Testis (tissue), 5 donors: ENCODE results near the gene DNAJB2. TPM values are rescaled to one million over a fixed set of nuclear protein-coding genes. Genes with fewer than 3 reads are reported as not detected.
A peak's percentile ranks its signal among the peaks of the same experiment; 100 is the strongest.

ENCODE experiments used
- DNase-seq: peaks from one replicate; pipeline ENCODE4 v3.0.0-alpha.2; 2019
- H3K27ac ChIP-seq, 2 donors: fragments of 200-600 bp; sonication (generic); one replicate each; pipeline ENCODE4 v1.5.1; 2019
- H3K27me3 ChIP-seq: fragments of 200-600 bp; sonication (generic); one replicate; pipeline ENCODE4 v1.5.1; 2019
- H3K36me3 ChIP-seq: fragments of 200-600 bp; sonication (generic); one replicate; pipeline ENCODE4 v1.5.1; 2017; ENCODE audit warnings: low read depth; ENCODE audit errors: missing control alignments
- H3K4me1 ChIP-seq: fragments of 200-600 bp; sonication (generic); one replicate; pipeline ENCODE4 v1.5.1; 2019
- H3K4me3 ChIP-seq, 2 donors: fragments of 200-600 bp; sonication (generic); one replicate each; pipeline ENCODE4 v1.5.1; 2017 to 2019
- H3K9me3 ChIP-seq: fragments of 200-600 bp; sonication (generic); one replicate; pipeline ENCODE4 v1.5.1; 2017
- CTCF ChIP-seq, 3 experiments: fragments of 450-650 bp in 2 of 3; fragments of 200-600 bp in 1 of 3; sonication (generic) in 1 of 3; IDR thresholded peaks; one replicate each; pipeline ENCODE4 v1.5.1; 2016 to 2019; ENCODE audit warnings: antibody characterized with exemption in 3 of 3, mild to moderate bottlenecking in 2 of 3, moderate library complexity in 1 of 3
- POLR2A ChIP-seq: fragments of 450-650 bp; IDR thresholded peaks from one replicate; pipeline ENCODE4 v1.6.1; 2017; ENCODE audit warnings: antibody characterized with exemption, mild to moderate bottlenecking, moderate library complexity
- WGBS, 2 donors: methylation state at CpG; one replicate each; pipeline ENCODE4 v1.1.5; 2018; 5-methylcytosine and 5-hydroxymethylcytosine counted together
- intact Hi-C: fragments of 100-400 bp; cut with DNase I; formaldehyde crosslinking; loops from one replicate; pipeline ENCODE4 v1.15.1; 2023; ENCODE audit warnings: low total_unique reads
- long read RNA-seq, 2 donors: transcript quantifications; one replicate each; lab custom pipeline, GENCODE V29; 2026
- polyA plus RNA-seq: library from polyadenylated mRNA; stranded (reverse); fragments of 350-450 nt; fragmentation: Illumina TruSeq; extraction: RNeasy Lipid Tissue Mini Kit (QIAGEN cat#74804); gene quantifications from one replicate; pipeline ENCODE4 v1.2.3, GENCODE V29; 2014; ENCODE audit warnings: low read depth, low replicate concordance; ENCODE audit not compliant: insufficient read depth
- total RNA-seq, 2 donors: library from RNA; depleted of rRNA; stranded (reverse); fragments of >200 nt; gene quantifications; one replicate each; pipeline ENCODE4 v1.2.3, GENCODE V29; 2016

The DNAJB2 gene
- total RNA-seq, result 100 to 1,000 TPM; 139 to 149 TPM
- 152 TPM for polyA plus RNA-seq
- long read RNA-seq, donor 1, transcript DNAJB2-202 (10 exons, 1,946 nt), result major isoform, 21 of 24 reads
- long read RNA-seq, donor 1, partial matches to known transcripts, result 0 of 24 reads
- long read RNA-seq, donor 1, other reads (novel, unspliced or antisense), result 0 of 24 reads
- long read RNA-seq, donor 2, transcript DNAJB2-202 (10 exons, 1,946 nt), result major isoform, 9 of 17 reads
- long read RNA-seq, donor 2, partial matches to known transcripts, result 5 of 17 reads
- long read RNA-seq, donor 2, other reads (novel, unspliced or antisense), result 0 of 17 reads

DNA sequence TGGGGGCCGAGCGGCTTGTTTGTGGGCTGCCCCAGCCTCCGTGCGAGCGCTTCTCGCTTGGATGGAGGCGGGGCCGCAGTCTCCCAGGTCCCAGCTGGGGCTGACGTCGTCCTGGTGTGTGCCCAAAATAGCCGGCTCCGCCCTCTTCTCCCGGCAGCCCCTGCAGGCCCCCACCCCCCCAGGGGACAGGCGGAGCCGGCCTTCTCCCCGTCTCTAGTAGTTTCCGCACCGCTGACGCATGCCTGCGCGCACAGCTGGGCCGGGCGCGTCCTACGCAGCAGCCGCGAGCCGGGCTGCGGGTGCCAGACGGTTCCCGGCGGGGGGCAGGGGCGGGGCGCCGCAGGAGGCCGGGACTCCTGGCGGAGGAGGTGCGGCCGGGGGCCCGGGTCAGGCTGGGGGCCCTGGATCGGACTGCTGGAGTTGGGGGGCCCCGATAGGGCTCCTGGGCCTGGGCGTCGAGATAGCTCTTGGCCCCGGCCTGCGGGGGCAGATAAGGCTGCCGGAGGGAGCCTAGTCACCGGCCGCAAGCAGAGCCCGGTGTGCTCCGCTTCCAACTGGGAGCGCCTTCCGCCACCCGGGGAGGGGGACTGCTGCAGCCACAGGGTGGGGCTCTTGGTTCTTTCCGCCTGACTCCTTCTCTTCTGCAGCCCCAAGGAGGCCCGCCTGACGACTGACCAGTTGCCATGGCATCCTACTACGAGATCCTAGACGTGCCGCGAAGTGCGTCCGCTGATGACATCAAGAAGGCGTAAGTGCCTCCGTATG, at the start of gene DNAJB2:
TSS of gene DNAJB2 (plus strand) at position 216 of the 765 bp plus-strand sequence. CDS start at position 684, 468 bp downstream.
- TF ChIP-seq CTCF (IDR thresholded peaks at IDR 0.05), result no peak
- peak; percentile 29 for TF ChIP-seq POLR2A
- H3K4me3 ChIP-seq, result peak within 1 kb of the TSS; percentile 87 to 91
- H3K4me1 ChIP-seq, result peaks cover 25% of the 10 kb centered on the region
- 1% methylated on average over 13 to 65 of the region's 65 CpGs for whole genome bisulfite sequencing, 2 donors
- H3K27ac ChIP-seq, result peak within 1 kb of the TSS; percentile 99 to 100
- H3K27me3 ChIP-seq, result no peaks in the 10 kb centered on the region
- H3K9me3 ChIP-seq, result no peaks in the 10 kb centered on the region
- H3K36me3 ChIP-seq, result no peaks in the 10 kb centered on the region
- DNase-seq, result peak; percentile 98
- intact Hi-C loops, result no loop called here

- TF ChIP-seq POLR2A (no peak), CTCF (IDR thresholded peaks at IDR 0.05) (no peak)
- Histone ChIP-seq H3K36me3 (no peaks in the 10 kb centered on the region), H3K9me3 (no peaks in the 10 kb centered on the region), H3K4me1 (peaks cover 16% of the 10 kb centered on the region), H3K27me3 (no peaks in the 10 kb centered on the region), H3K4me3 (peak overlapping the region; percentile 85 to 87), H3K27ac (peak overlapping the region; percentile 95 to 97)
- 0% methylated on average over 11 to 24 of the region's 24 CpGs for WGBS, 2 donors
- peak; percentile 60 for DNase-seq
- intact Hi-C loops, result no loop called here
Measured at GRCh38 chr2:219230059-219230540, 49.1 kb upstream of the DNAJB2 start.

GRCh38 chr2:219234331-219234730, 44.8 kb upstream of the DNAJB2 start:
- Histone ChIP-seq H3K4me1 (peaks cover 6% of the 10 kb centered on the region), H3K36me3 (no peaks in the 10 kb centered on the region), H3K9me3 (no peaks in the 10 kb centered on the region), H3K27me3 (no peaks in the 10 kb centered on the region), H3K27ac (no peak overlapping the region), H3K4me3 (no peak overlapping the region)
- 86 to 89% methylated on average over 3 of the region's 3 CpGs for WGBS, 2 donors
- no peak for TF ChIP-seq CTCF (IDR thresholded peaks at IDR 0.05)
- no peak for TF ChIP-seq POLR2A
- intact Hi-C loops, result no loop called here
- no peak for DNase-seq

DNA sequence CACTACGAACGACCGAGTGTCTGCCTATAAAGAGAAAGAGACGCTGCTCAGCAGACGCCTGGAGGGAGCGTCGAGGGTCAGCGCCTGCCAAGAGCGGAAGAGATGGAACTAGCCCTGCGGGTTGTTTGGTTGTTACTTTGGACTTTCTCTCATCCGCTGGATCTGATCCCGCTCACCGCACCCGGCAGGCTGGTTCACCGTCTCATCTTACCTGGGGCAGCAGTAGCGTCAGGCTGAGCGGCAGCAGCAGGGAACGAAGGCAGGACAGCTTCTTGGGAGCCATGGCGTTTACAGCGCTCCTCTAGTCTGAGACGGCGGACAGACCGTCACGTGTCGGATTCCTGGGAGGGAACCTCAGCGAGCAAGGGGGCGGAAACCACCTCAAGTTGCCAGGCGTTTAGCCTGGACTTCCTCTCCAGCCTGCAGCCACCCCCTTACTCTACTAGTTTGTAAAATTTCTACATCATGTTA, 35.8 kb upstream of the DNAJB2 start:
- DNase-seq, result peak; percentile 46
- Histone ChIP-seq H3K9me3 (no peaks in the 10 kb centered on the region), H3K27me3 (no peaks in the 10 kb centered on the region), H3K27ac (no peak overlapping the region), H3K36me3 (no peaks in the 10 kb centered on the region), H3K4me3 (peak overlapping the region; percentile 24 to 54), H3K4me1 (peaks cover 11% of the 10 kb centered on the region)
- WGBS, 2 donors, result 28 to 34% methylated on average over 17 to 28 of the region's 28 CpGs
- TF ChIP-seq CTCF (IDR thresholded peaks at IDR 0.05), result no peak
- no peak for TF ChIP-seq POLR2A
- intact Hi-C loops, result no loop called here
